Lung microvascular endothelial cell (primary cell): ENCODE measurements around the gene RASGRP2. TPM values are rescaled to one million over a fixed set of nuclear protein-coding genes. Genes with fewer than 3 reads are reported as not detected.

Source experiments
- total RNA-seq: library from RNA; depleted of rRNA; stranded (reverse); fragments of >200 nt; gene quantifications from 2 replicates; pipeline ENCODE4 v1.2.1, GENCODE V29; 2014

RASGRP2 gene
- total RNA-seq, 1 donor from 2014 or later: 4.4 TPM

Other genes with a start within 250 kb of the RASGRP2 start
- gene SLC22A11, start 188.2 kb downstream of the RASGRP2 start, total RNA-seq: not detected in 2 replicates
- gene SLC22A12, start 152.9 kb downstream of the RASGRP2 start, total RNA-seq: not detected in 2 replicates
- under 0.01 TPM in 1 of 2 replicates, not detected in the other for gene NRXN2, start 20.9 kb downstream of the RASGRP2 start, total RNA-seq
- gene PYGM, start 15.8 kb upstream of the RASGRP2 start, total RNA-seq: under 0.01 and 0.20 TPM in 2 replicates
- 43.6 and 63.7 TPM in 2 replicates for gene SF1, start 34.4 kb upstream of the RASGRP2 start, total RNA-seq
- 34.9 and 51.0 TPM in 2 replicates for gene MAP4K2, start 59.1 kb upstream of the RASGRP2 start, total RNA-seq
- 10.5 and 12.5 TPM in 2 replicates for gene MEN1, start 66.4 kb upstream of the RASGRP2 start, total RNA-seq
- 0.22 and 0.79 TPM in 2 replicates for gene CDC42BPG, start 100.5 kb upstream of the RASGRP2 start, total RNA-seq
- gene EHD1, start 134.5 kb upstream of the RASGRP2 start, total RNA-seq: 27.6 and 33.6 TPM in 2 replicates
- gene ATG2A, start 173.1 kb upstream of the RASGRP2 start, total RNA-seq: 7.6 and 12.1 TPM in 2 replicates
- gene PPP2R5B, start 180.5 kb upstream of the RASGRP2 start, total RNA-seq: 5.0 and 11.5 TPM in 2 replicates
- gene GPHA2, start 191.8 kb upstream of the RASGRP2 start, total RNA-seq: not detected in 2 replicates
- not detected in 2 replicates for gene MAJIN, start 228.0 kb upstream of the RASGRP2 start, total RNA-seq